Lung (tissue), 12 donors: Measurements from ENCODE around the gene SELENOS. TPM values are rescaled to one million over a fixed set of nuclear protein-coding genes. Genes with fewer than 3 reads are reported as not detected.

Experiments used
- ATAC-seq: fragments of 200-7000 bp; cut with Tn5 transposase; one replicate; pipeline ENCODE4 v1.9.1; 2020; ENCODE audit warnings: moderate number of reproducible peaks; ENCODE audit not compliant: insufficient read depth, low FRiP score
- DNase-seq, 3 donors: peaks; one replicate each; pipeline ENCODE4 v3.0.0-alpha.2; 2013 to 2017
- H3K27ac ChIP-seq, 2 donors: one replicate each; pipeline ENCODE4 v1.5.1; 2013; ENCODE audit warnings: mild to moderate bottlenecking in 2 of 2, moderate library complexity in 2 of 2, control low read depth in 1 of 2, inconsistent platforms in 1 of 2, low read depth in 1 of 2, low read length in 1 of 2
- H3K27me3 ChIP-seq, 3 donors: one replicate each; pipeline ENCODE4 v1.5.1; 2013; ENCODE audit warnings: low read length in 2 of 3; ENCODE audit not compliant: control insufficient read depth in 3 of 3, insufficient read depth in 3 of 3
- H3K36me3 ChIP-seq, 4 donors: one replicate each; pipeline ENCODE4 v1.5.1; 2013; ENCODE audit warnings: low read length in 4 of 4, mild to moderate bottlenecking in 1 of 4, moderate library complexity in 1 of 4; ENCODE audit not compliant: control insufficient read depth in 4 of 4, insufficient read depth in 4 of 4
- H3K4me1 ChIP-seq, 5 donors: one replicate each; pipeline ENCODE4 v1.5.1; 2013; ENCODE audit warnings: low read length in 5 of 5, mild to moderate bottlenecking in 2 of 5, moderate library complexity in 1 of 5; ENCODE audit not compliant: control insufficient read depth in 5 of 5, insufficient read depth in 5 of 5
- H3K4me3 ChIP-seq: one replicate; pipeline ENCODE4 v1.5.1; 2013; ENCODE audit warnings: mild to moderate bottlenecking, control low read depth, moderate library complexity
- H3K9ac ChIP-seq, 2 donors: one replicate each; pipeline ENCODE4 v1.5.1; 2013; ENCODE audit warnings: low read length in 2 of 2, control low read depth in 1 of 2; ENCODE audit not compliant: insufficient read depth in 1 of 2
- H3K9me3 ChIP-seq, 4 donors: one replicate each; pipeline ENCODE4 v1.5.1; 2013; ENCODE audit warnings: low read length in 3 of 4, mild to moderate bottlenecking in 1 of 4, moderate library complexity in 1 of 4; ENCODE audit not compliant: control insufficient read depth in 4 of 4, insufficient read depth in 3 of 4
- WGBS, 2 donors: extraction: QIAGEN DNeasy Blood & Tissue Kit; methylation state at CpG; one replicate each; pipeline ENCODE4 v1.1.7; 2013; 5-methylcytosine and 5-hydroxymethylcytosine counted together
- polyA plus RNA-seq, 2 donors: library from polyadenylated mRNA; stranded (reverse); fragments of 200-250 nt; gene quantifications; one replicate each; pipeline ENCODE4 v1.2.1, GENCODE V29; 2013
- total RNA-seq, 2 donors: library from RNA; depleted of rRNA in 1 of 2; stranded (reverse); fragments of >200 nt in 1 of 2; gene quantifications; one replicate each; pipeline ENCODE4 v1.2.1, GENCODE V29; 2014 to 2021
- TF ChIP-seq, protein P1 (sequence below): IDR thresholded peaks from 2 replicates; pipeline ENCODE4 v1.5.1; 2012; ENCODE audit warnings: mild to moderate bottlenecking; ENCODE audit errors: control extremely low read depth, extremely low read depth
- donor health status: control.
- donor health status: control.
- donor health status: Bipolar disorder and iron deficiency.
- donor health status: healthy.
- donor health status: DM: yes; HTN: yes; CAD: no.

The SELENOS gene
- total and polyA plus RNA-seq, 4 donors = 41.7 to 158 (median 81.9) TPM

DNA sequence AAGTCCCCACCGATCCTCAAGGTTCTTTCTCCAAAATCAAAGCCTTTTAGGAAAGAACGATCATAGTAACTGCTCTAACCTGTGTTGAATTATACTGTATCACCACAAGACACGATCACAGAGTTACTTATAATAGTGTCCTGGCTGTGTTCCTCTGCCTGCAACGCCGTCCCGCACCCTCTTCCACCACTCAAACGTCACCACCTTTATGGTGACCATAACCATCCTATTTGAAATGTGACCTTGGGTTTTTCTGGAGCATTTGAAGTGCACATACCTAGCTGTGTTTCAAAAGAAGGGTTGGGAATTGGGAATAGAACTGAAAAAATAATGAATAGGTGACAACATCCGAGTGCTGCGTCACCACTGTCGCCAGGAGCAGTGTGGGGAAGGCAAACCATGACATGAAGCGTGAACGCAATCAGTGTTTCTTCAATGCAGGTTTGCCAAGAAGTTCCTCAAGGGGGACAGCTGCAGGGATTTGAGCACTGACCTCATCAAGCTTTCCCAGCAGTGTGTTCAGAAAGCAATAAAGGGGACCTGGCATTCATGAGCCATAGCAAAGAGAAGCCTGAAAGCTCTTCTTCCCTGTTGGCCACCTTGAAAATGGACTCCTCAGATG, 769 bp upstream of the SELENOS start:
- peaks cover 26 to 47% (median 43%) of the 10 kb centered on the region in 4 donors for H3K36me3 ChIP-seq
- H3K9me3 ChIP-seq = no peaks in the 10 kb centered on the region
- H3K4me1 ChIP-seq = peaks cover 0 to 5% (median 0%) of the 10 kb centered on the region in 5 donors
- ATAC-seq (no peak), DNase-seq (no peak)
- H3K4me3 ChIP-seq = peak overlapping the region; percentile 86
- peak overlapping the region in 1 of 2 donors; percentile 77 for H3K9ac ChIP-seq
- TF ChIP-seq, protein P1, sequence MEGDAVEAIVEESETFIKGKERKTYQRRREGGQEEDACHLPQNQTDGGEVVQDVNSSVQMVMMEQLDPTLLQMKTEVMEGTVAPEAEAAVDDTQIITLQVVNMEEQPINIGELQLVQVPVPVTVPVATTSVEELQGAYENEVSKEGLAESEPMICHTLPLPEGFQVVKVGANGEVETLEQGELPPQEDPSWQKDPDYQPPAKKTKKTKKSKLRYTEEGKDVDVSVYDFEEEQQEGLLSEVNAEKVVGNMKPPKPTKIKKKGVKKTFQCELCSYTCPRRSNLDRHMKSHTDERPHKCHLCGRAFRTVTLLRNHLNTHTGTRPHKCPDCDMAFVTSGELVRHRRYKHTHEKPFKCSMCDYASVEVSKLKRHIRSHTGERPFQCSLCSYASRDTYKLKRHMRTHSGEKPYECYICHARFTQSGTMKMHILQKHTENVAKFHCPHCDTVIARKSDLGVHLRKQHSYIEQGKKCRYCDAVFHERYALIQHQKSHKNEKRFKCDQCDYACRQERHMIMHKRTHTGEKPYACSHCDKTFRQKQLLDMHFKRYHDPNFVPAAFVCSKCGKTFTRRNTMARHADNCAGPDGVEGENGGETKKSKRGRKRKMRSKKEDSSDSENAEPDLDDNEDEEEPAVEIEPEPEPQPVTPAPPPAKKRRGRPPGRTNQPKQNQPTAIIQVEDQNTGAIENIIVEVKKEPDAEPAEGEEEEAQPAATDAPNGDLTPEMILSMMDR = no peak
- WGBS, 2 donors = 85 to 88% methylated on average over 12 of the region's 12 CpGs
- no peaks in the 10 kb centered on the region for H3K27me3 ChIP-seq
- H3K27ac ChIP-seq = peak overlapping the region; percentile 58 to 74

DNA sequence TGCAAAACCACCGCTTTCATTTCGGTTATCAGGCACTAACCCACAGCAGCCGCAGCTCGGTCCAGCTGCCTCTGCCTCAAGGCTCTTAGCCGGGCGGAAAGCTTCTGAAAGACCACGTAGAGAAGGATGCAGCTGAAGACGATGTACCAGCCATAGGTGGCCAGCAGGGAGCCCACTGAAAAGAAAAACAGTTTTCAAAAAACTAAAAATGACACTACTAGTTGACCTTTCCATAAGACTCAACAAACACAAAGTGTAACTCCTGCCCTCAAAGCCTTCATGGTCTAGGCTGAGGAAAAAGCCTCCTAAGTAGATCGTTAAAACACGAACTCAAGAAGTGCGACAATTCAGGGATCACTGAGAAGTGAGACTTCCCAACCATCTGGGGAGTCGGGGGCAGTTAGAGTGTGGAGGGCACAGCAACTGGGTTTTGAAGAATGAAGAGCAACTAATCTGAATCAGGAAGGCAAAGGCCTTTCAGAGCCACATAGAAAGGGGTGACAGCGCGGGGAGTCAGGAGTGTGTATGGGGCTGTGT, 716 bp downstream of the SELENOS start:
- WGBS, 2 donors = 12 to 15% methylated on average over 14 of the region's 14 CpGs

DNA sequence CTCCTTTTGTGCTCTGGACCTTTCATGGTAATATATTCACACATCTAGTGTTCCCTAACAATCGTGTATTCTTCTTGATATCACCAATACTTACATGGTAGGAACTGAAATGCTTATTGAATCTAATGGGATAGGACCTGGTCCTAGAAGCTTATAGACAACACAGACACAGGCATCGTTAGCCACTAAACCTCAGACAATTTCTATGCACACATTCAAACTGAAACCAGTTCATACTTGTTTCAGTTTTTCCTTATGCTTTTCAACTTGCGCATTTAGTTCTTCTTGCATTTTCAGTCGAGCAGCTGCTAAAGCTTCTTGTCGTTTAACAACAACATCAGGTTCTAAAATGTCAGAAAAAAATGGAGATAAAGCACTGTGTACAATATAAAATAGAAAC, 2.3 kb downstream of the SELENOS start:
- TF ChIP-seq, protein P1 = no peak
- 91% methylated on average over 5 of the region's 5 CpGs for WGBS, 2 donors
- DNase-seq (no peak), ATAC-seq (no peak)
- Histone ChIP-seq H3K36me3 (peaks cover 30 to 51% (median 45%) of the 10 kb centered on the region in 4 donors), H3K27ac (no peak overlapping the region), H3K9ac (no peak overlapping the region), H3K4me3 (no peak overlapping the region), H3K9me3 (no peaks in the 10 kb centered on the region), H3K27me3 (no peaks in the 10 kb centered on the region), H3K4me1 (peaks cover 0 to 5% (median 0%) of the 10 kb centered on the region in 5 donors)

More for the DNA sequence above, 716 bp downstream of the SELENOS start:
- Histone ChIP-seq H3K27ac (peak overlapping the region; percentile 87 to 93), H3K4me3 (peak overlapping the region; percentile 86), H3K9ac (peak overlapping the region; percentile 70 to 82), H3K27me3 (no peaks in the 10 kb centered on the region), H3K9me3 (no peaks in the 10 kb centered on the region), H3K4me1 (peaks cover 0 to 5% (median 0%) of the 10 kb centered on the region in 5 donors), H3K36me3 (peaks cover 28 to 47% (median 42%) of the 10 kb centered on the region in 4 donors)
- ATAC-seq = no peak
- TF ChIP-seq, protein P1 = no peak
- DNase-seq = no peak
